Activated CD8-positive, alpha-beta memory T cell treated with anti-CD3 and anti-CD28 coated beads for 1 hour (primary cell): ENCODE measurements around the gene C1orf141.
"Not testable (repeated sequence)": the region's sequence is repeated elsewhere in the genome, so short reads cannot be mapped to it uniquely, and the experiment has no call there.

Experiments used
- DNase-seq, 2 donors: peaks; one replicate each; pipeline ENCODE4 v3.0.0-alpha.2; 2020; ENCODE audit warnings: low read depth in 1 of 2; ENCODE audit errors: extremely low read depth in 1 of 2

The C1orf141 gene

GRCh38 chr1:67134695-67135094 is at the start of gene C1orf141:
Gene C1orf141, minus strand, starts transcription at chr1:67134970. Its CDS starts 7,730 bp downstream, at chr1:67127240.
- no peak for DNase-seq

- no peak for DNase-seq
Measured at GRCh38 chr1:67175530-67176087, 40.8 kb upstream of the C1orf141 start.

- no peak for DNase-seq
Measured at GRCh38 chr1:67174716-67175284, 40.0 kb upstream of the C1orf141 start.

GRCh38 chr1:67173988-67174387 is 39.2 kb upstream of the C1orf141 start:
- DNase-seq = no peak

GRCh38 chr1:67171978-67172377 is 37.2 kb upstream of the C1orf141 start:
- DNase-seq = no peak

GRCh38 chr1:67171574-67171955 is 36.8 kb upstream of the C1orf141 start:
- DNase-seq = no peak

GRCh38 chr1:67170751-67171573 is 36.2 kb upstream of the C1orf141 start:
- no peak for DNase-seq

- no peak for DNase-seq
Measured at GRCh38 chr1:67169932-67170331, 35.2 kb upstream of the C1orf141 start.

- DNase-seq = no peak
Measured at GRCh38 chr1:67169496-67169895, 34.7 kb upstream of the C1orf141 start.

GRCh38 chr1:67166196-67166595 is 31.4 kb upstream of the C1orf141 start, which contains the start of gene IL23R:
Gene IL23R, plus strand, starts transcription at chr1:67166454. Its CDS starts 1,667 bp downstream, at chr1:67168121.
- no peak for DNase-seq

- DNase-seq = no peak
Measured at GRCh38 chr1:67165468-67166041, 30.8 kb upstream of the C1orf141 start.

- DNase-seq = no peak
Measured at GRCh38 chr1:67162954-67163353, 28.2 kb upstream of the C1orf141 start.

- DNase-seq = no peak
Measured at GRCh38 chr1:67159233-67159632, 24.5 kb upstream of the C1orf141 start.

- DNase-seq = no peak
Measured at GRCh38 chr1:67158401-67158800, 23.6 kb upstream of the C1orf141 start.

- no peak for DNase-seq
Measured at GRCh38 chr1:67150931-67151330, 16.2 kb upstream of the C1orf141 start.

GRCh38 chr1:67149179-67149770 is 14.5 kb upstream of the C1orf141 start:
- peak; percentile 17 to 32 for DNase-seq

GRCh38 chr1:67148516-67149178 is 13.9 kb upstream of the C1orf141 start:
- no peak for DNase-seq

- DNase-seq = not testable (repeated sequence)
Measured at GRCh38 chr1:67147973-67148372, 13.2 kb upstream of the C1orf141 start.

GRCh38 chr1:67146539-67146938 is 11.8 kb upstream of the C1orf141 start:
- no peak for DNase-seq

- DNase-seq = no peak
Measured at GRCh38 chr1:67146101-67146500, 11.3 kb upstream of the C1orf141 start.

- DNase-seq = no peak
Measured at GRCh38 chr1:67144696-67145095, 9.9 kb upstream of the C1orf141 start.
